Fibroblast of the aortic adventitia (primary cell): ENCODE measurements around the gene ANKFN1. TPM values are rescaled to one million over a fixed set of nuclear protein-coding genes. Genes with fewer than 3 reads are reported as not detected.

Experiments
- DNase-seq: peaks from one replicate; pipeline ENCODE4 v3.0.0-alpha.2; 2010; ENCODE audit warnings: low read depth
- H3K4me3 ChIP-seq: 2 replicates; pipeline ENCODE4 v1.5.1; 2011; ENCODE audit warnings: low read depth, mild to moderate bottlenecking, control low read depth, low read length, moderate library complexity
- total RNA-seq: library from RNA; depleted of rRNA; stranded (reverse); fragments of >200 nt; gene quantifications from 2 replicates; pipeline ENCODE4 v1.2.3, GENCODE V29; 2012; ENCODE audit warnings: low replicate concordance
- TF ChIP-seq, protein P1 (sequence below): IDR thresholded peaks from 2 replicates; pipeline ENCODE4 v1.5.1; 2011; ENCODE audit warnings: mild to moderate bottlenecking, low read length, control low read depth, inconsistent platforms; ENCODE audit not compliant: insufficient read depth

Gene ANKFN1
- total RNA-seq, 1 donor, result not detected

GRCh38 chr17:56489980-56490379, 336.7 kb downstream of the ANKFN1 start:
- H3K4me3 ChIP-seq, result no peak overlapping the region
- DNase-seq, result no peak
- TF ChIP-seq, protein P1, sequence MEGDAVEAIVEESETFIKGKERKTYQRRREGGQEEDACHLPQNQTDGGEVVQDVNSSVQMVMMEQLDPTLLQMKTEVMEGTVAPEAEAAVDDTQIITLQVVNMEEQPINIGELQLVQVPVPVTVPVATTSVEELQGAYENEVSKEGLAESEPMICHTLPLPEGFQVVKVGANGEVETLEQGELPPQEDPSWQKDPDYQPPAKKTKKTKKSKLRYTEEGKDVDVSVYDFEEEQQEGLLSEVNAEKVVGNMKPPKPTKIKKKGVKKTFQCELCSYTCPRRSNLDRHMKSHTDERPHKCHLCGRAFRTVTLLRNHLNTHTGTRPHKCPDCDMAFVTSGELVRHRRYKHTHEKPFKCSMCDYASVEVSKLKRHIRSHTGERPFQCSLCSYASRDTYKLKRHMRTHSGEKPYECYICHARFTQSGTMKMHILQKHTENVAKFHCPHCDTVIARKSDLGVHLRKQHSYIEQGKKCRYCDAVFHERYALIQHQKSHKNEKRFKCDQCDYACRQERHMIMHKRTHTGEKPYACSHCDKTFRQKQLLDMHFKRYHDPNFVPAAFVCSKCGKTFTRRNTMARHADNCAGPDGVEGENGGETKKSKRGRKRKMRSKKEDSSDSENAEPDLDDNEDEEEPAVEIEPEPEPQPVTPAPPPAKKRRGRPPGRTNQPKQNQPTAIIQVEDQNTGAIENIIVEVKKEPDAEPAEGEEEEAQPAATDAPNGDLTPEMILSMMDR, result no peak

DNA sequence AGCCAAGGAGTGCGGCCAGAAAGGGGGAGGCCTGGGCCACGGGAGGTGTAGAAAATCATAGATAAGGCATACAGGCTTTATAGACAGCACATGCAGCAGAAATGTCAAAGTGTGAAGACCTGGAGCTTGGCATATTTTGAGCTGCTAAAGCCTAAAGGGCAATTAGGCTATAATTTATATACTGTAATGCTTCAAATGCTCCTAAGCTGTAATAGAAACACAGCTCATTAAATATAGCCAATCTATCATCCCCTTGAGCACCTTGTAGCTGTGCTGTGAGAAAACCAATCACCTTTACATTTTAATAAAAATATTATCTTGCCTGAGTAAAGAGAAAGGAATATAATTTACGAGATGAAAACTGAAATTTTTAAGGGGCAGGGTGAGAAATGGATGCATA, 342.3 kb downstream of the ANKFN1 start:
- no peak for DNase-seq
- no peak overlapping the region for H3K4me3 ChIP-seq
- TF ChIP-seq, protein P1, result no peak

DNA sequence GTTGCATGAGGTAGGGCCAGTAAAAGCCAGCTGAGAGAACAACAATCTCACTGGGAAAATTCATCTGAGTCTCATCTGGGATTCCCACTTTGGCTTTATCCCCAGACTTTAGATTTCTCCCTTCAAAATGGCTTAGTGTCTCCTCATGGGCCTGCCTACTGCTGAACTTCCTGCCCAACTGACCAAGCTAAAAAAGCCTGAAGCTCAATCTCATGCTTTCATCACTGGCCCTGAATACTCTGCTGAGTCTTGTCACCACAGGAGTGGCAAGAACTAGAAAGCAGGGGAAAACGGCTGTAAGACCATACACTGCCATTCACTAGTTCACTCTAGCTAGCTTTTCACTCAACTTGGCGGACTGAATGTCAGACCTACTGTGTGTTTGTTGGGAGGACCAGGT, 343.9 kb downstream of the ANKFN1 start:
- no peak for DNase-seq
- H3K4me3 ChIP-seq, result no peak overlapping the region
- TF ChIP-seq, protein P1, result no peak

- H3K4me3 ChIP-seq, result no peak overlapping the region
- peak; percentile 21 for DNase-seq
- TF ChIP-seq, protein P1, result peak; percentile 29
These were observed 346.6 kb downstream of the ANKFN1 start for GRCh38 chr17:56499799-56500388.

DNA sequence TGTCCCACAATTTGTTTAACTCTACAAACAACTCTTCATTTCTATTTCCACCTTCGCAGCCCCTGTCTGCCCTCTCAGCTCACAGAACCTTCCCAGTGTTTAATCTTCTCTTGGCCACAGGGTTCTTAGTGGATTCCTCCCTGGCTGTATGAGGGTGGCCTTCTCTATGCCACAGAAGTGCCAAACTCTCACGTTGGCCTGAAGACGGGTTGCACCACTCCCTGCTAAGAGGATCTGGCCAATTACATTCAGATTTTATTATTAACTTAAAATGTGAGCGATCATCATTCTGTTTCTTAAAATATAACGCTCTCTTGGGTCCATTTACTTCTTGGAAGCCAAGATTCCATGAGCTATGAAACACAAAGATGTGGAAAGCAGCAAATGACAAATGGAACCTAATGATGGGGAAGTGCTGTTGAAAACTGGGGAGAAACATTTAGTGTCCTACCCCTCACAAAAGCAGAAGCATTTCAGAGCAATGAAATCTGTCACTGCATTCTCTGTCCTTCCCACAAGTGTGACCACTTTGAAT, 348.9 kb downstream of the ANKFN1 start:
- TF ChIP-seq, protein P1, result no peak
- DNase-seq, result no peak
- H3K4me3 ChIP-seq, result no peak overlapping the region

DNA sequence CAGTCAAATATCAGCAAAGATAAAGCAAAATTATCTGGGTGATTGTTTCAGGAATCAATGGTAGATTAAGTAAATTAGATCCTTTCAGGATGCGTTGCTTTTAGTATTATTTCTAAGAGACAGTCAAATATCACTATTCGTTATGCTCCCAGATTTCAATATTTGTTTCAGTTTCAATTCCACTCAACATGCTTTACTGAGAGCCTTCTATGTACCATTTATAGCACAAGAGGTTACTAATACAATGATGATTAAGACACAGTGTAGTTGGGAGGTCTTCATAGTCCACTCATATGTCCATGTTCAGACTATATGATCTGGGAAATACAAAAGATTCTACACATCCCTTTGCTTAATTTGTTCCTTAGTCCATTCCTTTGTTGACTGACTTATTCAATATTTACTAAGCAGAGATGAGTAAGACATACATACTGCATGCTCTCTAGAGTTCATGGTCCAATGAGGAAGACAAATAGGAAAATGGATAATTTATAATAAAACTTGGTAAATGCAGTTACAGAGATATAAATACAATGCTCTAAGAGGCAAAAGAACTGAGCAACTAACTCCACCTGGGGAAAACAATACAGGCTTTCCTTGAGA, 352.0 kb downstream of the ANKFN1 start:
- TF ChIP-seq, protein P1, result no peak
- no peak for DNase-seq
- H3K4me3 ChIP-seq, result no peak overlapping the region

- DNase-seq, result no peak
- TF ChIP-seq, protein P1, result no peak
- H3K4me3 ChIP-seq, result no peak overlapping the region
These were observed 353.1 kb downstream of the ANKFN1 start for GRCh38 chr17:56506349-56506748.
